ENCODE measurements around the gene SDK1. TPM values are rescaled to one million over a fixed set of nuclear protein-coding genes. Genes with fewer than 3 reads are reported as not detected.

SDK1 gene
- total RNA-seq, 3 donors from 2014 or later (not counting 1 experiment from before 2014, with no cell fraction given), result 0.05 to 0.11 TPM; not detected in 1

DNA sequence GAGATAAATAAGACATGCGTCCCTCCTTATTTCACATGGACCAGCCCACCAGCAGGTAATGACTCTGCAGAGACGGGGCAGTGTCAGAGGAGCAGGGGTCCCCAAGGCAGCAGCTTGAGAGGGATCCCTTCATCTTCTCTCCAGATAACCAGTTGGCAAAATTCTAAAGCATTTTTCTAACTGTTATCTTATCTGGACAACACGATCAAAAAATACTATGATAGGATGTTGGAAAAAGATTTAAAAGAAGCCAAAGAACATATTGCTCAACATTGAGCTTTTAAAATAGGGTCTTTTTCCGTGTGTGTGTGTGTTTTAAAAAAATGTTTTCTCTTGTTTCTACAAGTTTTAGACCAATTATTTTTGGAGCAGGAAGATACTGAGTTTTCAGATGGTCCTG is 641.2 kb downstream of the SDK1 start:
- Histone ChIP-seq H3K27ac (ENCODE audit: low read length) (no peak overlapping the region), H3K9me3 (ENCODE audit: control insufficient read depth, insufficient read depth, low read length) (no peaks in the 10 kb centered on the region), H3K27me3 (ENCODE audit: control insufficient read depth, insufficient read depth, low read length) (no peaks in the 10 kb centered on the region), H3K4me3 (ENCODE audit: low read length) (no peak overlapping the region), H3K4me1 (ENCODE audit: control insufficient read depth, insufficient read depth, low read length) (no peaks in the 10 kb centered on the region), H3K36me3 (ENCODE audit: control insufficient read depth, insufficient read depth, low read length) (no peaks in the 10 kb centered on the region)
- Mint-ChIP-seq H3K27me3 (ENCODE audit: low read depth in 2 of 2) (peaks cover 5 to 28% of the 10 kb centered on the region in 2 donors), H3K4me3 (no peak overlapping the region), H3K4me1 (no peaks in the 10 kb centered on the region), H3K36me3 (no peaks in the 10 kb centered on the region), H3K9me3 (peaks cover 2 to 5% of the 10 kb centered on the region in 2 donors), H3K27ac (no peak overlapping the region)
- intact Hi-C loops (cut with micrococcal nuclease), result no loop called here
- ATAC-seq (no peak), DNase-seq (no peak)
- TF ChIP-seq, protein P1, sequence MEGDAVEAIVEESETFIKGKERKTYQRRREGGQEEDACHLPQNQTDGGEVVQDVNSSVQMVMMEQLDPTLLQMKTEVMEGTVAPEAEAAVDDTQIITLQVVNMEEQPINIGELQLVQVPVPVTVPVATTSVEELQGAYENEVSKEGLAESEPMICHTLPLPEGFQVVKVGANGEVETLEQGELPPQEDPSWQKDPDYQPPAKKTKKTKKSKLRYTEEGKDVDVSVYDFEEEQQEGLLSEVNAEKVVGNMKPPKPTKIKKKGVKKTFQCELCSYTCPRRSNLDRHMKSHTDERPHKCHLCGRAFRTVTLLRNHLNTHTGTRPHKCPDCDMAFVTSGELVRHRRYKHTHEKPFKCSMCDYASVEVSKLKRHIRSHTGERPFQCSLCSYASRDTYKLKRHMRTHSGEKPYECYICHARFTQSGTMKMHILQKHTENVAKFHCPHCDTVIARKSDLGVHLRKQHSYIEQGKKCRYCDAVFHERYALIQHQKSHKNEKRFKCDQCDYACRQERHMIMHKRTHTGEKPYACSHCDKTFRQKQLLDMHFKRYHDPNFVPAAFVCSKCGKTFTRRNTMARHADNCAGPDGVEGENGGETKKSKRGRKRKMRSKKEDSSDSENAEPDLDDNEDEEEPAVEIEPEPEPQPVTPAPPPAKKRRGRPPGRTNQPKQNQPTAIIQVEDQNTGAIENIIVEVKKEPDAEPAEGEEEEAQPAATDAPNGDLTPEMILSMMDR (IDR thresholded peaks at IDR 0.05), result no peak
- WGBS (ENCODE audit: insufficient coverage), result 78% methylated on average over 3 of the region's 4 CpGs

DNA sequence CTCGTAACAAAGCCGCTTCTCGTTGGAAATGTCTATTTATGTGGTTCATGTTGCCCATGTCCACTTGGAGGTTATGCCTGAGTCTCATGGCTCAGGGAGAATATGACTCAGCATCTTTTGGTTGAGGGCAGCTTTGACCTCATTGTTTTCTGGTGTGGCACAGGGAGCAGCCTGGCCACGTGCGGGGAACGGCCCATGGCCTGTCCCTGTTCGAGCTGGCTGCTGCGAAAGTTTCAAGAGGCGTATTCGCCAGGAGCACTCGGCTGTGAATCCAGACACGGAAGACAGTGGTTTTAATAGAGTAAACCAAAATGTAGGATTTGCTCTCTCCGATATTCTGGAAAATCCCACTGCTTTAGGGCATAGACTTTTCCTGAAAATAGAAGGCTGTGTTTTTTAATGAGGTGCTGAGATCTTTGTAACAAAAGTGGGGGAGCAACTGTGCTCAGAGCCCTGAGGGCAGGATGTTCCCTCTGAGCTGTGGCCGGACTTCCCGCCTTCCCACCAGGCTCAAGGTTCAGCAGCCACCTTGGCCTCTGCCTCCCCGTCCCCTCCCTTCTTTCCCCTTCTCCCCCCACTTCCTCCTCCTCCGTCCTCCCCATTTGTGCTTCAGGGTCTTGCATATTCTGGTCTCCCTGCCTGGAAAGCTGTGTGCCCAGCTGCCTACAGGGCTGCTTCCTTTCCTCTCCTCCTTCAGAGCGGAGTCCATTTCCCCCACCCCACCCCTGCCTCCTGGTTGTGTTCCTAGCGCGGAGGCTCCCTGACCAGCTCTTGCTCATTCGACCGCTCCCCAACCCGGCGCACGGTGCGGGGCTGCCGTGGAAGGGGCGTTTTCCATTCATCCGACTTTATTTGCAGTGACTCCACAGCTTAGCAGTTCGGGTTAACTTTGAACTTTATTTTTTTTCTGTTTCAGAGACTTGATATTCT is 642.0 kb downstream of the SDK1 start:
- H3K9me3 ChIP-seq (ENCODE audit: control insufficient read depth, insufficient read depth, low read length), result no peaks in the 10 kb centered on the region
- TF ChIP-seq, protein P1 (IDR thresholded peaks at IDR 0.05), result no peak
- no peak overlapping the region for H3K27ac Mint-ChIP-seq
- 89% methylated on average over 27 of the region's 30 CpGs for WGBS (ENCODE audit: insufficient coverage)
- H3K4me3 Mint-ChIP-seq, result no peak overlapping the region
- peaks cover 5 to 28% of the 10 kb centered on the region in 2 donors for H3K27me3 Mint-ChIP-seq (ENCODE audit: low read depth in 2 of 2)
- H3K36me3 Mint-ChIP-seq, result no peaks in the 10 kb centered on the region
- no peak for DNase-seq
- H3K9me3 Mint-ChIP-seq, result peaks cover 2 to 5% of the 10 kb centered on the region in 2 donors
- H3K27me3 ChIP-seq (ENCODE audit: control insufficient read depth, insufficient read depth, low read length), result no peaks in the 10 kb centered on the region
- H3K4me1 ChIP-seq (ENCODE audit: control insufficient read depth, insufficient read depth, low read length), result no peaks in the 10 kb centered on the region
- intact Hi-C loops (cut with micrococcal nuclease), result no loop called here
- H3K4me3 ChIP-seq (ENCODE audit: low read length), result no peak overlapping the region
- H3K4me1 Mint-ChIP-seq, result no peaks in the 10 kb centered on the region
- no peaks in the 10 kb centered on the region for H3K36me3 ChIP-seq (ENCODE audit: control insufficient read depth, insufficient read depth, low read length)
- no peak overlapping the region for H3K27ac ChIP-seq (ENCODE audit: low read length)
- no peak for ATAC-seq

- Histone ChIP-seq H3K27me3 (ENCODE audit: control insufficient read depth, insufficient read depth, low read length) (no peaks in the 10 kb centered on the region), H3K27ac (ENCODE audit: low read length) (no peak overlapping the region), H3K36me3 (ENCODE audit: control insufficient read depth, insufficient read depth, low read length) (no peaks in the 10 kb centered on the region), H3K4me1 (ENCODE audit: control insufficient read depth, insufficient read depth, low read length) (no peaks in the 10 kb centered on the region), H3K4me3 (ENCODE audit: low read length) (no peak overlapping the region), H3K9me3 (ENCODE audit: control insufficient read depth, insufficient read depth, low read length) (no peaks in the 10 kb centered on the region)
- H3K4me1 Mint-ChIP-seq, result no peaks in the 10 kb centered on the region
- no peak for ATAC-seq
- TF ChIP-seq, protein P1 (IDR thresholded peaks at IDR 0.05), result no peak
- intact Hi-C loops (cut with micrococcal nuclease), result no loop called here
- H3K36me3 Mint-ChIP-seq, result no peaks in the 10 kb centered on the region
- H3K27ac Mint-ChIP-seq, result no peak overlapping the region
- no peak overlapping the region for H3K4me3 Mint-ChIP-seq
- 79% methylated on average over 9 of the region's 10 CpGs for WGBS (ENCODE audit: insufficient coverage)
- H3K27me3 Mint-ChIP-seq (ENCODE audit: low read depth in 2 of 2), result peaks cover 5 to 32% of the 10 kb centered on the region in 2 donors
- peaks cover 2 to 5% of the 10 kb centered on the region in 2 donors for H3K9me3 Mint-ChIP-seq
- DNase-seq, result no peak
These were observed 642.9 kb downstream of the SDK1 start for GRCh38 chr7:3943779-3944520.
